Erythroblast (primary cell): ENCODE data around the gene CTNNA2.

ENCODE experiments used
- GATA1 ChIP-seq: IDR thresholded peaks from 2 replicates; pipeline ENCODE4 v1.6.1; 2011; ENCODE audit warnings: low read depth, mild to moderate bottlenecking, control low read depth, low read length, moderate library complexity
- POLR2A ChIP-seq: IDR thresholded peaks from 2 replicates; pipeline ENCODE4 v1.6.1; 2011; ENCODE audit warnings: mild to moderate bottlenecking, low read length

- TF ChIP-seq POLR2A (no peak), GATA1 (no peak)
Observed at GRCh38 chr2:80377071-80377470, 864.2 kb downstream of the CTNNA2 start.
